Aorta (tissue), 5 donors: ENCODE results near the gene RBM20. TPM values are rescaled to one million over a fixed set of nuclear protein-coding genes. Genes with fewer than 3 reads are reported as not detected.

ENCODE experiments used
- ATAC-seq: fragments of 200-7000 bp; cut with Tn5 transposase; one replicate; pipeline ENCODE4 v1.9.1; 2022; ENCODE audit warnings: moderate library complexity; ENCODE audit not compliant: low FRiP score
- DNase-seq, 2 donors: peaks; one replicate each; pipeline ENCODE4 v3.0.0-alpha.2; 2020
- H3K27ac ChIP-seq, 2 donors: one replicate each; pipeline ENCODE4 v1.5.1; 2013; ENCODE audit warnings: low read length in 2 of 2, mild to moderate bottlenecking in 2 of 2, moderate library complexity in 2 of 2, control low read depth in 1 of 2, inconsistent platforms in 1 of 2, low read depth in 1 of 2
- H3K27me3 ChIP-seq, 2 donors: one replicate each; pipeline ENCODE4 v1.6.1; 2013; ENCODE audit warnings: control low read depth in 1 of 2, low read length in 1 of 2, mild to moderate bottlenecking in 1 of 2, moderate library complexity in 1 of 2; ENCODE audit not compliant: insufficient read depth in 2 of 2, control insufficient read depth in 1 of 2
- H3K36me3 ChIP-seq, 2 donors: one replicate each; pipeline ENCODE4 v1.6.1; 2013; ENCODE audit warnings: control low read depth in 1 of 2, low read length in 1 of 2, mild to moderate bottlenecking in 1 of 2; ENCODE audit not compliant: insufficient read depth in 2 of 2, control insufficient read depth in 1 of 2
- H3K4me1 ChIP-seq, 2 donors: one replicate each; pipeline ENCODE4 v1.6.1; 2013; ENCODE audit warnings: low read length in 2 of 2, control low read depth in 1 of 2, mild to moderate bottlenecking in 1 of 2, moderate library complexity in 1 of 2; ENCODE audit not compliant: insufficient read depth in 2 of 2, control insufficient read depth in 1 of 2
- H3K4me3 ChIP-seq, 2 donors: one replicate each; pipeline ENCODE4 v1.5.1; 2013; ENCODE audit warnings: low read length in 2 of 2, control low read depth in 1 of 2, mild to moderate bottlenecking in 1 of 2
- H3K9me3 ChIP-seq: one replicate; pipeline ENCODE4 v1.6.1; 2013; ENCODE audit warnings: mild to moderate bottlenecking, low read length; ENCODE audit not compliant: control insufficient read depth
- WGBS, 2 donors: extraction: QIAGEN DNeasy Blood & Tissue Kit; methylation state at CpG; one replicate each; pipeline ENCODE4 v1.1.7; 2013; 5-methylcytosine and 5-hydroxymethylcytosine counted together
- intact Hi-C, 2 donors: fragments of 100-400 bp; cut with DNase I; formaldehyde crosslinking; loops; one replicate each; pipeline versions ENCODE4 v1.14.2 to v1.15.0; 2022
- polyA plus RNA-seq, 2 donors: library from polyadenylated mRNA; stranded (reverse); fragments of 200-250 nt; gene quantifications; one replicate each; pipeline ENCODE4 v1.2.3, GENCODE V29; 2013
- total RNA-seq, 2 donors: library from RNA; stranded (reverse); fragmentation: NEBNext Ultra II Directional; extraction: Animal tissue kit (Norgen Biotek cat#: 25700); gene quantifications; one replicate each; pipeline ENCODE4 v1.2.1, GENCODE V29; 2021
- donor health status: healthy with polysubstance abuse.
- donor health status: Bipolar disorder and iron deficiency.
- donor health status: DM: no; HTN: no; CAD: no.
- donor health status: DM: no; HTN: no; CAD: no.
- donor health status: DM: yes; HTN: yes; CAD: no.

Gene RBM20
- total and polyA plus RNA-seq, 4 donors, result 2.9 to 11.2 (median 8.0) TPM

- intact Hi-C loops, result no loop called here
- Histone ChIP-seq H3K4me1 (peaks cover 0 to 6% of the 10 kb centered on the region in 2 donors), H3K9me3 (no peaks in the 10 kb centered on the region), H3K4me3 (no peak overlapping the region), H3K27ac (no peak overlapping the region), H3K36me3 (no peaks in the 10 kb centered on the region), H3K27me3 (no peaks in the 10 kb centered on the region)
- 88 to 89% methylated on average over 3 of the region's 3 CpGs for WGBS, 2 donors
- no peak for DNase-seq
- no peak for ATAC-seq
Observed at GRCh38 chr10:110770243-110770642, 126.1 kb downstream of the RBM20 start.

- Histone ChIP-seq H3K27me3 (no peaks in the 10 kb centered on the region), H3K4me3 (no peak overlapping the region), H3K4me1 (peaks cover 0 to 4% of the 10 kb centered on the region in 2 donors), H3K36me3 (no peaks in the 10 kb centered on the region), H3K27ac (no peak overlapping the region), H3K9me3 (no peaks in the 10 kb centered on the region)
- WGBS, 2 donors, result 93 to 96% methylated on average over 1 of the region's 1 CpG
- ATAC-seq (no peak), DNase-seq (no peak)
- intact Hi-C loops, result no loop called here
Observed at GRCh38 chr10:110771486-110771885, 127.3 kb downstream of the RBM20 start.

DNA sequence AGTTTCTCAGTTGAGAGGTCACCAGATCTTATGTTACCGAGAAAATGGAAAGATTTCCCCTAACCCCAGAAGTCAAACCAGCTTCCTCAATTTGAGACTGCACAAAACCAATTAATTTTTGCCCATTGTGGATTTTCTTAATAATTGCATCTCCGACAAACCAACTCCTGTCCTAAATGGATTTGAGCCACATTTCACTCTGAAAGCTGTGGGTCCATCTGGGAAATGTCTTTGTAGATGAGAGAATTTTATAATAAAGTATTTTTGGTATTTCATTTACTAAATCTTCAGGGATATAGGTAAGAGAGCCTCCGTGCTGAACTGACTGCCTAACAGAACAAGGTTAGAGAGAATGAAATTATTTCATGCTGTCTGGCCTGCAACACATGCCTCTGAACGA lies 127.9 kb downstream of the RBM20 start:
- H3K27me3 ChIP-seq, result no peaks in the 10 kb centered on the region
- H3K4me1 ChIP-seq, result peaks cover 0 to 4% of the 10 kb centered on the region in 2 donors
- H3K9me3 ChIP-seq, result no peaks in the 10 kb centered on the region
- H3K4me3 ChIP-seq, result no peak overlapping the region
- H3K36me3 ChIP-seq, result no peaks in the 10 kb centered on the region
- 90 to 95% methylated on average over 4 of the region's 4 CpGs for WGBS, 2 donors
- ATAC-seq, result no peak
- H3K27ac ChIP-seq, result no peak overlapping the region
- intact Hi-C loops, result no loop called here
- DNase-seq, result no peak

- intact Hi-C loops, result no loop called here
- ATAC-seq (no peak), DNase-seq (no peak)
- Histone ChIP-seq H3K27me3 (no peaks in the 10 kb centered on the region), H3K9me3 (no peaks in the 10 kb centered on the region), H3K4me1 (peaks cover 0 to 4% of the 10 kb centered on the region in 2 donors), H3K4me3 (no peak overlapping the region), H3K27ac (no peak overlapping the region), H3K36me3 (no peaks in the 10 kb centered on the region)
- 89% methylated on average over 3 of the region's 3 CpGs for WGBS, 2 donors
Observed at GRCh38 chr10:110772454-110773025, 128.4 kb downstream of the RBM20 start.

- Histone ChIP-seq H3K27ac (no peak overlapping the region), H3K36me3 (no peaks in the 10 kb centered on the region), H3K4me1 (peaks cover 0 to 4% of the 10 kb centered on the region in 2 donors), H3K27me3 (no peaks in the 10 kb centered on the region), H3K4me3 (no peak overlapping the region), H3K9me3 (no peaks in the 10 kb centered on the region)
- WGBS, 2 donors, result 86 to 91% methylated on average over 7 of the region's 7 CpGs
- intact Hi-C loops, result loop anchor here in 1 of 2 donors (2.0 kb wide), 1 partner anchor 47 kb away; no protein-coding TSS in a partner anchor
- DNase-seq (no peak), ATAC-seq (no peak)
Observed at GRCh38 chr10:110773693-110774068, 129.5 kb downstream of the RBM20 start.

- no peaks in the 10 kb centered on the region for H3K9me3 ChIP-seq
- no peak overlapping the region for H3K27ac ChIP-seq
- 88 to 91% methylated on average over 8 of the region's 8 CpGs for WGBS, 2 donors
- no peaks in the 10 kb centered on the region for H3K36me3 ChIP-seq
- intact Hi-C loops, result loop anchor here in 1 of 2 donors (2.0 kb wide), 1 partner anchor 46 kb away; no protein-coding TSS in a partner anchor
- H3K4me1 ChIP-seq, result no peaks in the 10 kb centered on the region
- no peak overlapping the region for H3K4me3 ChIP-seq
- ATAC-seq, result no peak
- DNase-seq, result no peak
- H3K27me3 ChIP-seq, result no peaks in the 10 kb centered on the region
Observed at GRCh38 chr10:110774069-110775019, 130.2 kb downstream of the RBM20 start.

- Histone ChIP-seq H3K4me1 (no peaks in the 10 kb centered on the region), H3K27me3 (no peaks in the 10 kb centered on the region), H3K9me3 (no peaks in the 10 kb centered on the region), H3K4me3 (no peak overlapping the region), H3K27ac (no peak overlapping the region), H3K36me3 (no peaks in the 10 kb centered on the region)
- WGBS, 2 donors, result 58 to 71% methylated on average over 4 of the region's 4 CpGs
- intact Hi-C loops, result loop anchor here in 1 of 2 donors (2.0 kb wide), 1 partner anchor 46 kb away; no protein-coding TSS in a partner anchor
- no peak for DNase-seq
- ATAC-seq, result no peak
Observed at GRCh38 chr10:110775020-110775375, 130.9 kb downstream of the RBM20 start.

DNA sequence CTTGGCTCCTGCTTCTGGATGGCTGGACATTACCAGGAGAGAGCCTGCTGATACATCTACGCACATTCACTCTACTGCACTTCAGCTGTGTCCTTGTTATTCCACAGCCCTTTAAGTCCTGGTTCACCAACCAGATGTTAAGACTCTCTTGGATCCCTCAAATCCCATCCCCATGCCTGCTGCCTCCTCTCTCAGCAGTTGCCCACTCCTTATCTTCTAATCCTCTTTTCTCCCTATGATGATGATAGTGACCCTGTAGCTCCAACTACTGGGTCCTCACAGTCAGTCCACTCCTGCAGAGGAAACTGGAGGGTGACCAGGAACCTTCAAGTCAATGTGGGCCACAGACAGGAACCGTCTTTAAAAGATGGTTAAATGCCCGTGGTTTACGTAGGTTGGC lies 131.3 kb downstream of the RBM20 start:
- no peak for ATAC-seq
- 94 to 96% methylated on average over 4 of the region's 4 CpGs for WGBS, 2 donors

More for the DNA sequence above, 131.3 kb downstream of the RBM20 start:
- Histone ChIP-seq H3K27me3 (no peaks in the 10 kb centered on the region), H3K4me3 (no peak overlapping the region), H3K36me3 (no peaks in the 10 kb centered on the region), H3K9me3 (no peaks in the 10 kb centered on the region), H3K27ac (no peak overlapping the region), H3K4me1 (no peaks in the 10 kb centered on the region)
- intact Hi-C loops, result loop anchor here in 1 of 2 donors (2.0 kb wide), 1 partner anchor 45 kb away; no protein-coding TSS in a partner anchor
- DNase-seq, result no peak
